K562 (cell line): ENCODE data around the gene PXN. TPM values are rescaled to one million over a fixed set of nuclear protein-coding genes. Genes with fewer than 3 reads are reported as not detected.

Experiments
- ATF7 ChIP-seq: fragments of 450-650 bp; IDR thresholded peaks from 2 replicates; pipeline ENCODE4 v1.7.1; 2014; ENCODE audit warnings: mild to moderate bottlenecking, moderate library complexity
- CHD1 ChIP-seq: fragments of 200-600 bp; sonication (generic); IDR thresholded peaks from one replicate; pipeline ENCODE4 v1.6.1; 2012; ENCODE audit warnings: mild to moderate bottlenecking, moderate library complexity, low read length, inconsistent platforms
- CHD7 ChIP-seq: fragments of 200-600 bp; sonication (generic); IDR thresholded peaks from one replicate; pipeline ENCODE4 v1.6.1; 2012; ENCODE audit warnings: mild to moderate bottlenecking, low read depth, low read length, inconsistent platforms
- CTBP1 ChIP-seq: fragments of 450-650 bp; IDR thresholded peaks from 2 replicates; pipeline ENCODE4 v1.6.1; 2016; ENCODE audit warnings: borderline replicate concordance
- FIP1L1 ChIP-seq: fragments of 200-400 bp; formaldehyde crosslinking; IDR thresholded peaks from 2 replicates; pipeline ENCODE4 v1.6.1; 2018; ENCODE audit warnings: mild to moderate bottlenecking, low read depth, low read length; ENCODE audit not compliant: poor library complexity, severe bottlenecking
- FOXO4 ChIP-seq: fragments of 450-650 bp; formaldehyde crosslinking; IDR thresholded peaks from 2 replicates; pipeline ENCODE4 v1.4.0; 2020; ENCODE audit warnings: mild to moderate bottlenecking, moderate library complexity
- KLF10 ChIP-seq: fragments of 250-450 bp; sonication (Bioruptor Pico); IDR thresholded peaks from 2 replicates; pipeline ENCODE4 v1.6.1; 2021; ENCODE audit warnings: matching md5 sums
- MTA3 ChIP-seq: fragments of 450-650 bp; formaldehyde crosslinking; IDR thresholded peaks from 2 replicates; pipeline ENCODE4 v1.6.1; 2017; ENCODE audit warnings: mild to moderate bottlenecking, borderline replicate concordance
- SMARCB1 ChIP-seq: IDR thresholded peaks from 2 replicates; pipeline ENCODE4 v1.6.1; 2011; ENCODE audit warnings: improper control_type of control experiment, low read depth; ENCODE audit not compliant: insufficient read length
- ZNF224 ChIP-seq: sonication (generic); formaldehyde crosslinking; IDR thresholded peaks from 2 replicates; pipeline ENCODE4 v1.8.0; 2022; ENCODE audit warnings: mild to moderate bottlenecking, missing genetic modification reagents
- ZNF408 ChIP-seq: fragments of 250-450 bp; sonication (Bioruptor Pico); IDR thresholded peaks from 2 replicates; pipeline ENCODE4 v1.4.0; 2020; ENCODE audit warnings: low read depth, mild to moderate bottlenecking, moderate library complexity
- ZNF77 ChIP-seq: fragments of 250-450 bp; sonication (Bioruptor Pico); IDR thresholded peaks from 2 replicates; pipeline ENCODE4 v1.5.0; 2020
- polyA plus RNA-seq, 8 experiments: library from polyadenylated mRNA; depleted of rRNA in 4 of 8; stranded (reverse) in 5 of 8; unstranded in 3 of 8; fragments of >200 nt; fragmentation: Nextera tagmentation in 2 of 8; fragmentation: Illumina TruSeq in 1 of 8; extraction: Ambion mirVana in 2 of 8; extraction: Trizol in 1 of 8; gene quantifications; 2 replicates each; pipeline versions ENCODE4 v1.2.1 to v1.2.3, GENCODE V29; 2011 to 2014; ENCODE audit warnings: inconsistent platforms in 1 of 8, missing spikeins in 1 of 8
- total RNA-seq, 7 experiments: library from RNA; depleted of rRNA in 6 of 7; stranded (reverse); fragments of >200 nt in 6 of 7; fragmentation: Illumina TruSeq in 2 of 7; extraction: Trizol in 2 of 7; gene quantifications; 2 replicates each; pipeline versions ENCODE4 v1.2.1 to v1.2.3, GENCODE V29; 2011 to 2021; ENCODE audit warnings: low replicate concordance in 1 of 7
- TF ChIP-seq, protein P1 (sequence below): fragments of 250-450 bp; sonication (Bioruptor Pico); IDR thresholded peaks from 2 replicates; pipeline ENCODE4 v1.8.0; 2021; ENCODE audit warnings: moderate library complexity, mild to moderate bottlenecking, inconsistent platforms

Gene PXN
- total and polyA plus RNA-seq, 9 of the 15 experiments (the other 6 are each of a cell fraction or from before 2014, with no cell fraction given): 4.0 to 74.1 (median 18.6) TPM

DNA sequence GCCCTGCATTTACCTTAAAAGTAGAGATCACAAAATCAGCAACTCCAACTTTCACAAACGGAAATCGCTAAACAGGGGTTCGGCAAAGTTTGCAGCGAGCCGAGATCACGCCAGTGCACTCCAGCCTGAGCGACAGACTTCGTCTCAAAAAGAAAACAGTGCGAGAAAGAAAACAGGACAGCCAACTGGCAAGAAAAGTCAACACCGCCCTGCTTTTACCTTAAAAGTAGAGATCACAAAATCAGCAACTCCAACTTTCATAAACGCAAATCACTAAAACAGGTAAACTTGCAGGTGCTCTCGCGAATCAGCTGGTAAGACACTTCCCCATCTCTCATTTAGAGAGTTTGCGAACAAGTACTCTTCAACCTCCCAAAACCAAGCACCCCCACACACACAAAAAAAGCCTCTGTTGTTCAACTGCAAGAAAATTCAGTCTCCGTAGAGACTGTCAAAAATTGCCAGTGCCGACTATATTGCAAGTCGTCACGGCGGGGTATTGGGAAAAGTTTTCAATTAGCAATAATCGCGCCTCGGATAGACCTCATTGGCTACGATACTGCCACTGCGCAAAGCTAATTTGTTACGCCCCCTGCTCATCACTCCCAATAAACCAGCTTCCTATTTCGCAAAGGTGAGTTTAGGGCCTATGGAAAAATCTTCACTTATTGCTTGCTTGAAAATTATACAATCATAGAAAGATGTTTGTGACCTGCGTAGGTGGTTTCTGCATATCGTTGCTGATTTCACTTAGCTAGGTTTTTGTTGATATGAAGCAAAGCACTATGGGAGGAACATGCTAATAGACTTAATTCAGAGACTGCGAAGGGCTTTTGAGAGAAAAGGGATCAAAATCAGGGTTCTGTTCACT is 27.4 kb upstream of the PXN start, which contains the start of gene RNU4-1 (continued):
- TF ChIP-seq, protein P1, sequence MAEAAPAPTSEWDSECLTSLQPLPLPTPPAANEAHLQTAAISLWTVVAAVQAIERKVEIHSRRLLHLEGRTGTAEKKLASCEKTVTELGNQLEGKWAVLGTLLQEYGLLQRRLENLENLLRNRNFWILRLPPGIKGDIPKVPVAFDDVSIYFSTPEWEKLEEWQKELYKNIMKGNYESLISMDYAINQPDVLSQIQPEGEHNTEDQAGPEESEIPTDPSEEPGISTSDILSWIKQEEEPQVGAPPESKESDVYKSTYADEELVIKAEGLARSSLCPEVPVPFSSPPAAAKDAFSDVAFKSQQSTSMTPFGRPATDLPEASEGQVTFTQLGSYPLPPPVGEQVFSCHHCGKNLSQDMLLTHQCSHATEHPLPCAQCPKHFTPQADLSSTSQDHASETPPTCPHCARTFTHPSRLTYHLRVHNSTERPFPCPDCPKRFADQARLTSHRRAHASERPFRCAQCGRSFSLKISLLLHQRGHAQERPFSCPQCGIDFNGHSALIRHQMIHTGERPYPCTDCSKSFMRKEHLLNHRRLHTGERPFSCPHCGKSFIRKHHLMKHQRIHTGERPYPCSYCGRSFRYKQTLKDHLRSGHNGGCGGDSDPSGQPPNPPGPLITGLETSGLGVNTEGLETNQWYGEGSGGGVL (CRISPR knock-in tag): no peak
- TF ChIP-seq CHD7: no peak
- peak; percentile 75 for TF ChIP-seq ATF7
- no peak for TF ChIP-seq SMARCB1
- TF ChIP-seq MTA3: peak; percentile 99
- no peak for TF ChIP-seq ZNF77 (CRISPR knock-in tag)
- no peak for TF ChIP-seq FOXO4
- no peak for TF ChIP-seq CHD1
- TF ChIP-seq KLF10 (CRISPR knock-in tag): no peak
- TF ChIP-seq ZNF408 (CRISPR knock-in tag): no peak
- TF ChIP-seq FIP1L1: no peak
- TF ChIP-seq ZNF224 (CRISPR knock-in tag): no peak
- peak; percentile 31 for TF ChIP-seq CTBP1
